ENCODE data around the gene GCNT1. TPM values are rescaled to one million over a fixed set of nuclear protein-coding genes. Genes with fewer than 3 reads are reported as not detected.
"Not testable (repeated sequence)": the region's sequence is repeated elsewhere in the genome, so short reads cannot be mapped to it uniquely, and the experiment has no call there.

The GCNT1 gene
- total and polyA plus RNA-seq, 9 donors, result 0.90 to 5.9 (median 3.0) TPM

DNA sequence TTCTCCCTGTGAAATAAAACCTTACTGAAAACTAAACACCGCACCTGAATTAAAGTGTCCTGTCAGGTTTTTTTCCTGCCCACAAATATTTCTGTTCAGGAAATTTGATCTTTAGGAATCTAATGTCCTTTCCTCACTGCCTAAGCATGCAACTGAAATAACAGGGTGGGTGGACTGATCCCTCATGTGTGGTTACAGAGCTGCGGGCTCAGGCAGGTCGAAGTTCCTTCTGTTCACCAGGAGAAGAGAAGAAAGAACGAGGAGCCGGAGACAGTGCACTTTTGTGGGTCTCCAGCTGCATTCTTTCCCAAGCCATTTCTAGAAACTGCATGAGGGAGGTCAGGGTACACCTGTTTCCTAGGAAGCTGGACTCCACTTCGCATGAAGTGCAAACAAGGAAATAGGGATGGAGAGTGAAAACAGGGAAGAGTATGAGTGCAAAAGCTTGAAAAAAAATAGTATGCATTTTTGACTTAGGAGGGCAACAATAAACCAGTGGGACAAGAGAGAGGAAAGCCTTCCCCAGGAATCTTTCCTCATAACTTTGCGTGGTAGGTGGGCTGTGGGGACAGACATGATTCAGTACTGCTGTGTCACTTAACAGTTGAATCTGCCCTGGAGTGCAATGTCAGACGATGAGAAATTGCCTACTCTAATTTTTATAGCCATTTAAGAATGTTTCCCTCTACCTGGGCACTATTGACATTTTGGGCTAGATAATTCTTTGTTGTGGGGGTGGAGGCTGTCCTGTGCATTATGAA is 60.3 kb downstream of the GCNT1 start:
- DNase-seq, result no peak
- H3K27ac ChIP-seq, result no peak overlapping the region
- intact Hi-C loops (cut with DNase I), result no loop called here
- WGBS, 3 donors, result 62 to 76% (median 66%) methylated on average over 8 of the region's 8 CpGs
- no peak overlapping the region for H3K4me3 ChIP-seq
- H3K27me3 ChIP-seq, result no peaks in the 10 kb centered on the region
- H3K36me3 ChIP-seq, result no peaks in the 10 kb centered on the region
- H3K9me3 ChIP-seq, result no peaks in the 10 kb centered on the region
- TF ChIP-seq, protein P1, sequence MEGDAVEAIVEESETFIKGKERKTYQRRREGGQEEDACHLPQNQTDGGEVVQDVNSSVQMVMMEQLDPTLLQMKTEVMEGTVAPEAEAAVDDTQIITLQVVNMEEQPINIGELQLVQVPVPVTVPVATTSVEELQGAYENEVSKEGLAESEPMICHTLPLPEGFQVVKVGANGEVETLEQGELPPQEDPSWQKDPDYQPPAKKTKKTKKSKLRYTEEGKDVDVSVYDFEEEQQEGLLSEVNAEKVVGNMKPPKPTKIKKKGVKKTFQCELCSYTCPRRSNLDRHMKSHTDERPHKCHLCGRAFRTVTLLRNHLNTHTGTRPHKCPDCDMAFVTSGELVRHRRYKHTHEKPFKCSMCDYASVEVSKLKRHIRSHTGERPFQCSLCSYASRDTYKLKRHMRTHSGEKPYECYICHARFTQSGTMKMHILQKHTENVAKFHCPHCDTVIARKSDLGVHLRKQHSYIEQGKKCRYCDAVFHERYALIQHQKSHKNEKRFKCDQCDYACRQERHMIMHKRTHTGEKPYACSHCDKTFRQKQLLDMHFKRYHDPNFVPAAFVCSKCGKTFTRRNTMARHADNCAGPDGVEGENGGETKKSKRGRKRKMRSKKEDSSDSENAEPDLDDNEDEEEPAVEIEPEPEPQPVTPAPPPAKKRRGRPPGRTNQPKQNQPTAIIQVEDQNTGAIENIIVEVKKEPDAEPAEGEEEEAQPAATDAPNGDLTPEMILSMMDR (IDR thresholded peaks at IDR 0.05), result no peak
- no peak for TF ChIP-seq POLR2A (IDR thresholded peaks at IDR 0.05)
- no peak for TF ChIP-seq EP300 (IDR thresholded peaks at IDR 0.05)
- H3K4me1 ChIP-seq (ENCODE audit: insufficient read depth), result no peaks in the 10 kb centered on the region

DNA sequence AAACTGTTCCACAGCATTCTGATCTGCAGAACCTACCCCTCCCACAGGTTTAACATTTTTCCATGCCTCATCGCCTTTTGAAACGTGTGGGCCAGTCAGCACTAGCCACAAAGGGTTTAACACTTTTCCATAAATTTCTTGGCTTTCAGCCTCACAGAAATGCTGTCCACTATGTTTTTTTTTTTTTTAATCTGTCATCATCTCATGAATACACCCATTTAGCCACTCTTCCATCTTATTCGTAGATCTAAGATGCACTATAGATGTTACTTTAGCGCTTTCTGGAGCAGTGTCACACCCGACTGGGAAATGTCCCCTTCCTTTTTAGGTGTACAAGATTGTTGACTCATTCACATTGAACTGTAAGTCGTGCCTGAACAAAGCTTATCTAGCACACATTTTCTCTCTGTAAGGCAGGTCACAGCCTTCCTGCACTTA is 62.3 kb downstream of the GCNT1 start:
- no peak overlapping the region for H3K4me3 ChIP-seq
- no peaks in the 10 kb centered on the region for H3K4me1 ChIP-seq (ENCODE audit: insufficient read depth)
- intact Hi-C loops (cut with DNase I), result no loop called here
- no peak overlapping the region for H3K27ac ChIP-seq
- 73 to 80% (median 79%) methylated on average over 6 of the region's 6 CpGs for WGBS, 3 donors
- no peaks in the 10 kb centered on the region for H3K36me3 ChIP-seq
- no peaks in the 10 kb centered on the region for H3K9me3 ChIP-seq
- no peaks in the 10 kb centered on the region for H3K27me3 ChIP-seq
- TF ChIP-seq POLR2A (IDR thresholded peaks at IDR 0.05) (no peak), EP300 (IDR thresholded peaks at IDR 0.05) (no peak)
- TF ChIP-seq, protein P1 (IDR thresholded peaks at IDR 0.05), result no peak
- no peak for DNase-seq

GRCh38 chr9:76521906-76522305 is 62.9 kb downstream of the GCNT1 start:
- WGBS, 3 donors, result 68 to 83% (median 80%) methylated on average over 3 of the region's 3 CpGs
- Histone ChIP-seq H3K4me3 (no peak overlapping the region), H3K27ac (no peak overlapping the region), H3K27me3 (no peaks in the 10 kb centered on the region), H3K9me3 (no peaks in the 10 kb centered on the region), H3K4me1 (ENCODE audit: insufficient read depth) (no peaks in the 10 kb centered on the region), H3K36me3 (no peaks in the 10 kb centered on the region)
- no peak for TF ChIP-seq EP300 (IDR thresholded peaks at IDR 0.05)
- TF ChIP-seq, protein P1 (IDR thresholded peaks at IDR 0.05), result no peak
- TF ChIP-seq POLR2A (IDR thresholded peaks at IDR 0.05), result no peak
- intact Hi-C loops (cut with DNase I), result no loop called here
- DNase-seq, result no peak

GRCh38 chr9:76523617-76524200 is 64.7 kb downstream of the GCNT1 start:
- 87 to 91% (median 89%) methylated on average over 36 of the region's 36 CpGs for WGBS, 3 donors
- H3K27me3 ChIP-seq; H3K4me3 ChIP-seq; DNase-seq; intact Hi-C loops (cut with DNase I); H3K4me1 ChIP-seq (ENCODE audit: insufficient read depth); H3K9me3 ChIP-seq; H3K36me3 ChIP-seq; H3K27ac ChIP-seq: not testable (repeated sequence)

GRCh38 chr9:76525196-76525595 is 66.2 kb downstream of the GCNT1 start:
- DNase-seq, result no peak
- H3K9me3 ChIP-seq, result no peaks in the 10 kb centered on the region
- H3K4me3 ChIP-seq, result no peak overlapping the region
- H3K36me3 ChIP-seq, result no peaks in the 10 kb centered on the region
- intact Hi-C loops (cut with DNase I), result no loop called here
- no peak for TF ChIP-seq EP300 (IDR thresholded peaks at IDR 0.05)
- no peak for TF ChIP-seq POLR2A (IDR thresholded peaks at IDR 0.05)
- TF ChIP-seq, protein P1 (IDR thresholded peaks at IDR 0.05), result no peak
- H3K4me1 ChIP-seq (ENCODE audit: insufficient read depth), result no peaks in the 10 kb centered on the region
- no peak overlapping the region for H3K27ac ChIP-seq
- no peaks in the 10 kb centered on the region for H3K27me3 ChIP-seq
- 80 to 92% (median 84%) methylated on average over 3 of the region's 3 CpGs for WGBS, 3 donors

Measured in ovary (tissue), 9 donors.